Sigmoid colon (tissue), 7 donors: ENCODE data around the gene KLHL29. TPM values are rescaled to one million over a fixed set of nuclear protein-coding genes. Genes with fewer than 3 reads are reported as not detected.

ENCODE experiments used
- DNase-seq: peaks from one replicate; pipeline ENCODE4 v3.0.0-alpha.2; 2019
- H3K27ac ChIP-seq, 4 donors: fragments of 200-600 bp; sonication (generic); one replicate each; pipeline ENCODE4 v1.5.1; 2016 to 2019; ENCODE audit warnings: mild to moderate bottlenecking in 1 of 4
- H3K27me3 ChIP-seq, 3 donors: fragments of 200-600 bp; sonication (generic); one replicate each; pipeline ENCODE4 v1.5.1; 2019; ENCODE audit warnings: mild to moderate bottlenecking in 1 of 3
- H3K36me3 ChIP-seq, 4 donors: fragments of 200-600 bp; sonication (generic); one replicate each; pipeline ENCODE4 v1.5.1; 2016 to 2019
- H3K4me1 ChIP-seq, 4 donors: fragments of 200-600 bp; sonication (generic); one replicate each; pipeline ENCODE4 v1.5.1; 2017 to 2019
- H3K4me3 ChIP-seq, 4 donors: fragments of 200-600 bp; sonication (generic); one replicate each; pipeline ENCODE4 v1.5.1; 2017 to 2019; ENCODE audit warnings: mild to moderate bottlenecking in 2 of 4, moderate library complexity in 1 of 4
- H3K9me3 ChIP-seq, 4 donors: fragments of 200-600 bp in 3 of 4; sonication (generic) in 3 of 4; one replicate each; pipeline versions ENCODE4 v1.5.1 to v1.6.1; 2013 to 2019
- EP300 ChIP-seq, 4 donors: sonication (generic); formaldehyde crosslinking; IDR thresholded peaks; one replicate each; pipeline ENCODE4 v1.6.1; 2017; ENCODE audit warnings: antibody characterized with exemption in 4 of 4
- POLR2A ChIP-seq, 2 donors: fragments of 450-650 bp; IDR thresholded peaks; one replicate each; pipeline ENCODE4 v1.6.1; 2016; ENCODE audit warnings: antibody characterized with exemption in 2 of 2, mild to moderate bottlenecking in 2 of 2, moderate library complexity in 2 of 2
- POLR2AphosphoS5 ChIP-seq, 4 donors: sonication (generic); formaldehyde crosslinking; IDR thresholded peaks; one replicate each; pipeline ENCODE4 v1.6.1; 2017; ENCODE audit warnings: antibody characterized with exemption in 4 of 4
- WGBS, 2 donors: extraction: QIAGEN DNeasy Blood & Tissue Kit; methylation state at CpG; one replicate each; pipeline ENCODE4 v1.1.7; 2013; 5-methylcytosine and 5-hydroxymethylcytosine counted together
- intact Hi-C: fragments of 100-400 bp; cut with DNase I; formaldehyde crosslinking; loops from one replicate; pipeline ENCODE4 v1.15.1; 2023
- polyA plus RNA-seq, 3 donors: library from polyadenylated mRNA; stranded (reverse); fragments of 200-250 nt; gene quantifications; one replicate each; pipeline ENCODE4 v1.2.3, GENCODE V29; 2013
- total RNA-seq, 4 donors: library from RNA; depleted of rRNA; stranded (reverse); fragments of >200 nt; gene quantifications; one replicate each; pipeline ENCODE4 v1.1.0, GENCODE V29; 2016
- TF ChIP-seq, protein P1 (sequence below), 4 experiments: fragments of 450-650 bp in 3 of 4; fragments of 200-600 bp in 1 of 4; IDR thresholded peaks; one replicate each; pipeline ENCODE4 v1.5.1; 2016 to 2019; ENCODE audit warnings: antibody characterized with exemption in 4 of 4, mild to moderate bottlenecking in 3 of 4, moderate library complexity in 2 of 4
- donor health status: healthy with polysubstance abuse.
- donor health status: Bipolar disorder and iron deficiency.
- donor health status: healthy.

The KLHL29 gene
- total and polyA plus RNA-seq, 7 donors = 0.46 to 25.5 (median 6.3) TPM

GRCh38 chr2:23627236-23628009 lies 242.4 kb downstream of the KLHL29 start:
- peaks cover 0 to 40% (median 15%) of the 10 kb centered on the region in 4 donors for H3K4me1 ChIP-seq
- H3K27ac ChIP-seq = peak overlapping the region in 1 of 4 donors; percentile 50
- no peaks in the 10 kb centered on the region for H3K36me3 ChIP-seq
- H3K27me3 ChIP-seq = no peaks in the 10 kb centered on the region
- WGBS, 2 donors = 82 to 87% methylated on average over 30 of the region's 30 CpGs
- intact Hi-C loops = no loop called here
- H3K4me3 ChIP-seq = no peak overlapping the region
- peaks cover 0 to 4% (median 0%) of the 10 kb centered on the region in 4 donors for H3K9me3 ChIP-seq
- TF ChIP-seq EP300 (IDR thresholded peaks at IDR 0.05) = no peak
- no peak for TF ChIP-seq POLR2AphosphoS5 (IDR thresholded peaks at IDR 0.05)
- TF ChIP-seq, protein P1, sequence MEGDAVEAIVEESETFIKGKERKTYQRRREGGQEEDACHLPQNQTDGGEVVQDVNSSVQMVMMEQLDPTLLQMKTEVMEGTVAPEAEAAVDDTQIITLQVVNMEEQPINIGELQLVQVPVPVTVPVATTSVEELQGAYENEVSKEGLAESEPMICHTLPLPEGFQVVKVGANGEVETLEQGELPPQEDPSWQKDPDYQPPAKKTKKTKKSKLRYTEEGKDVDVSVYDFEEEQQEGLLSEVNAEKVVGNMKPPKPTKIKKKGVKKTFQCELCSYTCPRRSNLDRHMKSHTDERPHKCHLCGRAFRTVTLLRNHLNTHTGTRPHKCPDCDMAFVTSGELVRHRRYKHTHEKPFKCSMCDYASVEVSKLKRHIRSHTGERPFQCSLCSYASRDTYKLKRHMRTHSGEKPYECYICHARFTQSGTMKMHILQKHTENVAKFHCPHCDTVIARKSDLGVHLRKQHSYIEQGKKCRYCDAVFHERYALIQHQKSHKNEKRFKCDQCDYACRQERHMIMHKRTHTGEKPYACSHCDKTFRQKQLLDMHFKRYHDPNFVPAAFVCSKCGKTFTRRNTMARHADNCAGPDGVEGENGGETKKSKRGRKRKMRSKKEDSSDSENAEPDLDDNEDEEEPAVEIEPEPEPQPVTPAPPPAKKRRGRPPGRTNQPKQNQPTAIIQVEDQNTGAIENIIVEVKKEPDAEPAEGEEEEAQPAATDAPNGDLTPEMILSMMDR (IDR thresholded peaks at IDR 0.05) = no peak
- TF ChIP-seq POLR2A (IDR thresholded peaks at IDR 0.05) = no peak
- no peak for DNase-seq

DNA sequence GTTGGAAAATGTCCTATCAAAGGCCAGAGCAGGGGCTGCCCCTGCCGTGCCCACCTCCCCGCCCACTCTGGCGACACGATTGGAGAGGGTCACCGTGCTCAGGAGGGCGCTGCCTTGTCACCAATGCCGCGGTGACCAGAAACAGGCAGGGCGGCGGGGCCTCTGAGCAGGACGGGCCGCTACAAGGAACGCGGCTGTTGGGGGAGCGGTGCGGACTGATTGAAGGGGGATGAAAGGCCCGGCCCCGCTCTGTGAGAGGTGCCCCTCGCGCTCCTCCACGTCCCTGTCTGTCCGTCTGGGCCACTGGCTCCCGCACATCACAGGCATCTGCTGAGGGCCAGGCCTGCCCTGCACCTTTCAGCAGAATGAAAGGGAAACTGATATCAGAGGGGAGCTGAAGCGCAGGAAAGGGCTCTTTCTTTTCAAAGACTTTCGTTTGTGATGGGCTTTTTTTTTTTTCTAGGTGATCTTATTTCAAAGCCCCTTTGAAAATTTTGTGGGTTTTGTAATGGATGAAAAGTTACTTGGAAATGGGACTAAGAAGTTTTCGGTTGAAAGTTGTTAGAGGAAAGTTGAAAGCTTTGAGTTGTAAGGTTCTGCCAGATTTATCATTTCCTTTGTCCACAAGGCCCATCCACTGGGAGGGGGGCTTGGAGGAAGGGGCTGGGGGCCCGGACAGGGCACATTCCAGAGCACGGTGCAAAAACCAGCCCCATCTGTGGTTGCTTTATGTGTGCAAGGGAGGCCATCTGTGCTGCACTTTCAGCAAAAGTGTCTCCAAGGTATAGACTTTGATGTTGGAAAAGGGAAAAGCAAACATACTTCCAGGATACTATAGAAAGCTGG lies 244.2 kb downstream of the KLHL29 start:
- intact Hi-C loops = no loop called here
- H3K27me3 ChIP-seq = no peaks in the 10 kb centered on the region
- H3K27ac ChIP-seq = no peak overlapping the region
- TF ChIP-seq POLR2AphosphoS5 (IDR thresholded peaks at IDR 0.05) = no peak
- peaks cover 0 to 27% (median 11%) of the 10 kb centered on the region in 4 donors for H3K4me1 ChIP-seq
- no peak for DNase-seq
- H3K9me3 ChIP-seq = peaks cover 0 to 3% (median 0%) of the 10 kb centered on the region in 4 donors
- 82 to 93% methylated on average over 28 of the region's 28 CpGs for WGBS, 2 donors
- no peaks in the 10 kb centered on the region for H3K36me3 ChIP-seq
- no peak overlapping the region for H3K4me3 ChIP-seq

DNA sequence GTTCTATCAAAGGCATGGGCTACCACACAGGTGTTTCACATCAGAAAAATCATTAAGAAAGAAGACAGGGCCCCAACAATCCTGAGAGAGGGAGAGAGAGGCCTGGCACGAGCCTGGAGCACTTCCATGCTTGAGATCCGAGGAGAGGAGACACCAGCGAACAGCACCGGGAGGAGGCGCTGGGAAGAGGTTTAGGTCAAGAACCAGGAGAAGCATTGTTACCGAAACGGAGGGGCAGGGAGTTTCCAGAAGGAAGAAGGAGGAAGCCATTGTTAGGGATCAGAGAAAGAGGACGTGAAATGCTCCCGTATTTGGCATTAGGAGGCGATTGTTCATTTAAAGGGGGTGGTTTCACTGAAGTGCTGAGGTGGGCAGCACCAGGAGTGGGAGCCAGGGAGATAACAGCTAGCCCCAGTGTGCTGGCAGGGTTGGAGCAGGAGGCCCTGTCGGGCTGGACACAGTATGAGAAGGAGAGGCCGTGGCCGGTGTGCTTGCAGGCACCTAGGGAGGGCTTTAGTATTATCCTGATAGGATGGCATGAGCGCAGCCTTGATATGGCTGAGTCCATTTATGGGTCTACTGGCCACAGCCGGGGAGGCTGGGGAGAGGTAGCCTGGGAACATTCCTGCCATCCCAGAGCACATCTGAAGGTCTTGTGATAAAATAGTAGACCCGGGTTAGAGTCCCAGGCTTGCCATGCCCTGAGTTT lies 244.9 kb downstream of the KLHL29 start:
- WGBS, 2 donors = 90 to 94% methylated on average over 16 of the region's 16 CpGs
- Histone ChIP-seq H3K36me3 (no peaks in the 10 kb centered on the region), H3K4me1 (peaks cover 0 to 27% (median 11%) of the 10 kb centered on the region in 4 donors), H3K27ac (no peak overlapping the region), H3K9me3 (no peaks in the 10 kb centered on the region), H3K27me3 (no peaks in the 10 kb centered on the region), H3K4me3 (no peak overlapping the region)
- TF ChIP-seq EP300 (IDR thresholded peaks at IDR 0.05) (no peak), POLR2AphosphoS5 (IDR thresholded peaks at IDR 0.05) (no peak), POLR2A (IDR thresholded peaks at IDR 0.05) (no peak)
- TF ChIP-seq, protein P1 (IDR thresholded peaks at IDR 0.05) = no peak
- no peak for DNase-seq
- intact Hi-C loops = no loop called here

- WGBS, 2 donors = 86% methylated on average over 7 of the region's 7 CpGs
- Histone ChIP-seq H3K36me3 (no peaks in the 10 kb centered on the region), H3K27ac (no peak overlapping the region), H3K4me1 (peaks cover 0 to 29% (median 11%) of the 10 kb centered on the region in 4 donors), H3K4me3 (no peak overlapping the region), H3K9me3 (no peaks in the 10 kb centered on the region), H3K27me3 (no peaks in the 10 kb centered on the region)
- TF ChIP-seq, protein P1 (IDR thresholded peaks at IDR 0.05) = no peak
- no peak for TF ChIP-seq POLR2AphosphoS5 (IDR thresholded peaks at IDR 0.05)
- no peak for TF ChIP-seq POLR2A (IDR thresholded peaks at IDR 0.05)
- TF ChIP-seq EP300 (IDR thresholded peaks at IDR 0.05) = no peak
- no peak for DNase-seq
- intact Hi-C loops = no loop called here
Measured at GRCh38 chr2:23630961-23631360, 246.0 kb downstream of the KLHL29 start.
